ENCODE data around the gene ANKRD13A. TPM values are rescaled to one million over a fixed set of nuclear protein-coding genes. Genes with fewer than 3 reads are reported as not detected.

Gene ANKRD13A
- total and polyA plus RNA-seq, 2 of the 8 experiments (the other 6 are each of a cell fraction or from before 2014, with no cell fraction given), result 16.8 to 21.4 TPM

- Histone ChIP-seq H3K4me1 (replicated peaks in 1 of 4; ENCODE audit: control insufficient read depth in 3 of 4, insufficient read depth in 4 of 4, low read length in 3 of 4) (peaks cover 0 to 6% (median 0%) of the 10 kb centered on the region in 4 experiments; a peak in 1 of 7 replicates), H3K23ac (ENCODE audit: insufficient read length) (no peak overlapping the region), H3K9me3 (ENCODE audit: insufficient read depth in 2 of 2, low read depth in 1 of 2, low read length in 1 of 2) (no peaks in the 10 kb centered on the region), H3K36me3 (ENCODE audit: control insufficient read depth in 2 of 4, insufficient read depth in 4 of 4, low read length in 3 of 4) (peaks cover 3 to 19% (median 10%) of the 10 kb centered on the region in 4 experiments; a peak in 6 of 8 replicates), H2BK120ac (replicated peaks; ENCODE audit: low read depth, low read length) (no peak overlapping the region), H2BK15ac (ENCODE audit: low read length) (no peak overlapping the region), H3K9ac (replicated peaks in 1 of 4; ENCODE audit: extremely low read depth in 1 of 4, low read depth in 3 of 4, low read length in 3 of 4) (no peak overlapping the region), H3K23me2 (ENCODE audit: low read depth, low read length) (no peaks in the 10 kb centered on the region), H3K79me1 (ENCODE audit: low read depth, low read length) (no peaks in the 10 kb centered on the region), H4K91ac (replicated peaks; ENCODE audit: insufficient read length, low read length) (no peak overlapping the region), H4K5ac (ENCODE audit: insufficient read length, low read depth, low read length) (no peak overlapping the region), H3K18ac (ENCODE audit: extremely low read depth, low read length) (no peak overlapping the region), H2BK5ac (ENCODE audit: low read depth, low read length) (no peak overlapping the region), H2AFZ (ENCODE audit: low read length) (no peak overlapping the region), H3K4ac (replicated peaks; ENCODE audit: insufficient read length, low read depth, low read length) (no peak overlapping the region), H3K79me2 (ENCODE audit: control insufficient read depth in 1 of 2, insufficient read depth in 2 of 2, low read length in 2 of 2) (no peaks in the 10 kb centered on the region), H3K14ac (ENCODE audit: insufficient read length) (no peak overlapping the region), H3K4me2 (ENCODE audit: insufficient read depth in 1 of 2, low read depth in 2 of 2, low read length in 2 of 2) (no peak overlapping the region), H4K20me1 (replicated peaks in 1 of 2; ENCODE audit: control insufficient read depth in 1 of 2, insufficient read depth in 2 of 2, low read length in 2 of 2) (no peaks in the 10 kb centered on the region), H4K8ac (ENCODE audit: extremely low read depth, insufficient read depth, low read length) (no peak overlapping the region), H3K27ac (ENCODE audit: low read depth, low read length) (no peak overlapping the region), H2AK5ac (ENCODE audit: low read depth, low read length) (no peak overlapping the region), H3K27me3 (replicated peaks in 1 of 4; ENCODE audit: control insufficient read depth in 3 of 4, extremely low read depth in 1 of 4, insufficient read depth in 3 of 4, low read length in 3 of 4) (no peaks in the 10 kb centered on the region), H2BK12ac (ENCODE audit: low read depth, low read length) (no peak overlapping the region), H3K4me3 (ENCODE audit: extremely low read depth in 1 of 4, insufficient read depth in 2 of 4, low read depth in 3 of 4, low read length in 4 of 4) (no peak overlapping the region), H2BK20ac (ENCODE audit: low read length) (no peak overlapping the region), H3K56ac (replicated peaks; ENCODE audit: insufficient read length, low read depth, low read length) (no peak overlapping the region)
- no peak for DNase-seq (ENCODE audit: low read depth in 1 of 2, low spot score in 2 of 2)
- FAIRE-seq, result no peak
- CTCF ChIA-PET (ENCODE audit: partially characterized antibody), result interaction anchor here (0.9 to 1.9 kb wide), 5 partner anchors 10 to 479 kb away, joined by 3 to 7 read pairs (median 4); no protein-coding TSS in a partner anchor
- POLR2A ChIA-PET (ENCODE audit: partially characterized antibody), result interaction anchor here (1.0 kb wide), 1 partner anchor 11 kb away, joined by 4 read pairs; no protein-coding TSS in a partner anchor
- 97% methylated on average over 8 of the region's 8 CpGs; no CpG with 5 or more reads in 1 of the 2 experiments for WGBS, 2 experiments (ENCODE audit: extremely low coverage in 1 of 2, insufficient coverage in 1 of 2, insufficient read length in 1 of 2, insufficient replicate concordance in 2 of 2, low coverage in 1 of 2, low lambda C conversion rate in 2 of 2, missing lambda C conversion rate in 1 of 2)
- TF ChIP-seq SIRT6 (IDR thresholded peaks at IDR 0.05; ENCODE audit: low read length), result no peak
- TF ChIP-seq CBX5 (IDR thresholded peaks at IDR 0.05; ENCODE audit: low read depth, low read length), result no peak
- TF ChIP-seq USF2 (IDR thresholded peaks at IDR 0.05; ENCODE audit: low read length), result no peak
- TF ChIP-seq SP1 (IDR thresholded peaks at IDR 0.05; ENCODE audit: low read depth, low read length), result no peak
- TF ChIP-seq MAFK (IDR thresholded peaks at IDR 0.05; ENCODE audit: low read depth, low read length), result no peak
- TF ChIP-seq CTCF (IDR thresholded peaks at IDR 0.05; ENCODE audit: control extremely low read depth in 1 of 3, insufficient read depth in 1 of 3, low read depth in 1 of 3, low read length in 3 of 3), result no peak
- TF ChIP-seq JUND (IDR thresholded peaks at IDR 0.05; ENCODE audit: low read length), result no peak
- no peak for TF ChIP-seq JUN (IDR thresholded peaks at IDR 0.05; ENCODE audit: low read depth, low read length)
- no peak for TF ChIP-seq CHD2 (IDR thresholded peaks at IDR 0.05; ENCODE audit: low read length)
- no peak for TF ChIP-seq SIX5 (IDR thresholded peaks at IDR 0.05; ENCODE audit: low read depth, low read length)
- TF ChIP-seq RAD21 (IDR thresholded peaks at IDR 0.05 in 1 of 2, conservative IDR thresholded peaks at IDR 0.05 in 1 of 2; ENCODE audit: low read depth in 2 of 2, low read length in 2 of 2), result no peak
Measured at GRCh38 chr12:109952873-109953272, 46.4 kb upstream of the ANKRD13A start.

Data from H1 (cell line).